Measurements from ENCODE around the gene HDAC7. TPM values are rescaled to one million over a fixed set of nuclear protein-coding genes. Genes with fewer than 3 reads are reported as not detected.
A peak's percentile ranks its signal among the peaks of the same experiment; 100 is the strongest.

Gene HDAC7
- total RNA-seq, 4 donors from 2014 or later: 90.4 to 186 (median 98.4) TPM

DNA sequence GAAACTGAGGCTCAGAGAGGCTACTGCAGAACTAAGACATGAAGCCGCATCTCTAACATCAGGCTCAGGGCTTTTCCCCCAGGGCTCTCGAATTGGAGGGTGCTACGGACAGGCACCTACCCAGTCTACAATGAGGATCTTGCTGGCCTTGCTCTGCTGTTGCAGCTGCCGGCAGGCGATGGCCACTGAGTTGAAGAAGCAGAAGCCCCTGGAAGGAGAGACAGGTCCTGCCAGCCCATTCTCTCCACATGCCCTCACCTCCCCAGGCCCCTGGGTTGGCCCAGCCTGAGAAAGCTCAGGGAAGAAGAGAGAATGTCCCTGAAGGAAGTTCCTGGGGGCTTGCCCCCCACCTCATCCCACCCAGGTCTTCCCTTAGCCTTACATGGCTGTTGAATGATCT is 30.6 kb downstream of the HDAC7 start:
- peaks cover 10 to 100% (median 48%) of the 10 kb centered on the region in 3 donors for H3K36me3 ChIP-seq
- no peaks in the 10 kb centered on the region for H3K27me3 ChIP-seq
- no peaks in the 10 kb centered on the region for H3K9me3 ChIP-seq
- H3K4me3 ChIP-seq: no peak overlapping the region
- no peak overlapping the region for H3K27ac ChIP-seq
- peaks cover 0 to 25% (median 8%) of the 10 kb centered on the region in 4 donors for H3K4me1 ChIP-seq
- WGBS, 2 donors: 87 to 93% methylated on average over 5 of the region's 5 CpGs
- TF ChIP-seq POLR2A (IDR thresholded peaks at IDR 0.05): no peak
- TF ChIP-seq, protein P1, sequence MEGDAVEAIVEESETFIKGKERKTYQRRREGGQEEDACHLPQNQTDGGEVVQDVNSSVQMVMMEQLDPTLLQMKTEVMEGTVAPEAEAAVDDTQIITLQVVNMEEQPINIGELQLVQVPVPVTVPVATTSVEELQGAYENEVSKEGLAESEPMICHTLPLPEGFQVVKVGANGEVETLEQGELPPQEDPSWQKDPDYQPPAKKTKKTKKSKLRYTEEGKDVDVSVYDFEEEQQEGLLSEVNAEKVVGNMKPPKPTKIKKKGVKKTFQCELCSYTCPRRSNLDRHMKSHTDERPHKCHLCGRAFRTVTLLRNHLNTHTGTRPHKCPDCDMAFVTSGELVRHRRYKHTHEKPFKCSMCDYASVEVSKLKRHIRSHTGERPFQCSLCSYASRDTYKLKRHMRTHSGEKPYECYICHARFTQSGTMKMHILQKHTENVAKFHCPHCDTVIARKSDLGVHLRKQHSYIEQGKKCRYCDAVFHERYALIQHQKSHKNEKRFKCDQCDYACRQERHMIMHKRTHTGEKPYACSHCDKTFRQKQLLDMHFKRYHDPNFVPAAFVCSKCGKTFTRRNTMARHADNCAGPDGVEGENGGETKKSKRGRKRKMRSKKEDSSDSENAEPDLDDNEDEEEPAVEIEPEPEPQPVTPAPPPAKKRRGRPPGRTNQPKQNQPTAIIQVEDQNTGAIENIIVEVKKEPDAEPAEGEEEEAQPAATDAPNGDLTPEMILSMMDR (IDR thresholded peaks at IDR 0.05): no peak
- no peak for TF ChIP-seq EP300 (IDR thresholded peaks at IDR 0.05)
- DNase-seq (ENCODE audit: low spot score in 2 of 2): no peak

DNA sequence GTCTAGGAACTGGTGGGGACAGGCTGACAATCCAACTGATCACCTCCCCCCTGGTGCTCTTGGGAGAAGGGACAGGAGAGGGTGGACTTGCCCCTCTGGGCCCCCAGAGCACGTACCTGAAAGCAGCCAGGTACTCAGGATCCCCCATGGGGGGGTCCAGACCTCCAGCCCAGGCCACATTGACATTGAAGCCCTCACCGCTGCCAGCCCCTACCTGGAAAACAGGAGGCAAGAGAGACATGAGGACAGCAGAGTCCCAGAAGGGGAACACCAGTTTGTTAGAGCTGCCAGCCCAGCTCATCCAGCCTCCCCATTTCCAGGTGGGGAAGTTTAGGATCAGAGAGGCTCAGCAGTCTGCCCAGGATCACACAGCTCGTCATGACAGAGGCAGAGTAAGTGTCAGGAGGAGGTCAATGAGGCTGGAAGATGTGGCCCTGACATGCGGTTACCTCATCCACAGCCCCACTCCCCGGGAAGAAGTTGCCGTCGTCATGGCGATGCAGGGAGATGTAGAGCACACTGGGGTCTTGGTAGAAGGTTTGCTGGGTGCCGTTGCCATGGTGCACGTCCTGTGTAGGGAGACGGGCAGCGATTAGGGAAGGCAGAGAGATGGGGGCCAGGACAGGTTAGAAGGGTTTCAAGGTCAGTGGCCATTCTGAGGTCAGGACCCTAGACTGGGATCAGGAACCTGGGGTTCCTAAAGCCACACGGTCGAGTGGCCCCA is 31.9 kb downstream of the HDAC7 start:
- no peak for DNase-seq (ENCODE audit: low spot score in 2 of 2)
- H3K4me1 ChIP-seq: peaks cover 0 to 38% (median 8%) of the 10 kb centered on the region in 4 donors
- peaks cover 7 to 100% (median 54%) of the 10 kb centered on the region in 3 donors for H3K36me3 ChIP-seq
- H3K27me3 ChIP-seq: no peaks in the 10 kb centered on the region
- no peaks in the 10 kb centered on the region for H3K9me3 ChIP-seq
- peak overlapping the region in 2 of 4 donors; percentile 13 to 77 for H3K27ac ChIP-seq
- WGBS, 2 donors: 75 to 76% methylated on average over 14 of the region's 14 CpGs
- H3K4me3 ChIP-seq: no peak overlapping the region
- TF ChIP-seq, protein P1 (IDR thresholded peaks at IDR 0.05): no peak
- TF ChIP-seq POLR2A (IDR thresholded peaks at IDR 0.05) (no peak), EP300 (IDR thresholded peaks at IDR 0.05) (no peak)

DNA sequence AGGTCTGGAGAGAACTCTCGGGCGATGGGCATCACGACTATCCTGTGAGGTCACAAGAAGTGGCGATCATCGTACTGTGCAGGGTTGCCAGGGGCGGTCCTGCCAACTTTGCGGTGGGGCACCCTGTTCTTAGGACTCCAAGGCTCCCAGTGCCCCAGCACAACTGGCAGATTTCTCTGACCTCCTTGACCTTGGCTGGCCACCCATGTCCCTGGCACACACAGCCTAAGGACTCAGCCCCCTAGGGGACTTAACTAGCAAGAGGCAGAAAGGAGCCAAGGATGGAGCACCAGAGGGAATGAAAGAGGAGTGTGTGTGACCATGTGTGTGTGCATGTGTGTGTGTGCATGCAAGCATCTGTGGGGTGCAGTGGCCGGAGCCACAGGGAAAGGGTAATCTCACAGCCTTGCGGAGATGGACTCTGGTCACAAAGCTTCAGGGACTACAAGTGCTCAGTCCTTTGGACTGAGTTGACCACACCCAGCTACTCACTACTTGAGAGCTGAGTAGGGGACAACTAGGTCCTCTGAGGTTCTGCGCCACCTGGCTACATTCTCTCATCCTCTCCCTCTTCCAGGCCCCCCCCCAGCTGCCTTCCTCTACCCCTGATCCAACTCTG is 32.9 kb downstream of the HDAC7 start:
- peaks cover 0 to 44% (median 8%) of the 10 kb centered on the region in 4 donors for H3K4me1 ChIP-seq
- H3K9me3 ChIP-seq: no peaks in the 10 kb centered on the region
- H3K36me3 ChIP-seq: peaks cover 7 to 100% (median 53%) of the 10 kb centered on the region in 3 donors
- no peaks in the 10 kb centered on the region for H3K27me3 ChIP-seq
- no peak overlapping the region for H3K4me3 ChIP-seq
- no peak for DNase-seq (ENCODE audit: low spot score in 2 of 2)
- WGBS, 2 donors: 81 to 90% methylated on average over 5 to 10 of the region's 10 CpGs
- TF ChIP-seq, protein P1 (IDR thresholded peaks at IDR 0.05): no peak
- peak overlapping the region; percentile 30 to 86 (median 66) for H3K27ac ChIP-seq

DNA sequence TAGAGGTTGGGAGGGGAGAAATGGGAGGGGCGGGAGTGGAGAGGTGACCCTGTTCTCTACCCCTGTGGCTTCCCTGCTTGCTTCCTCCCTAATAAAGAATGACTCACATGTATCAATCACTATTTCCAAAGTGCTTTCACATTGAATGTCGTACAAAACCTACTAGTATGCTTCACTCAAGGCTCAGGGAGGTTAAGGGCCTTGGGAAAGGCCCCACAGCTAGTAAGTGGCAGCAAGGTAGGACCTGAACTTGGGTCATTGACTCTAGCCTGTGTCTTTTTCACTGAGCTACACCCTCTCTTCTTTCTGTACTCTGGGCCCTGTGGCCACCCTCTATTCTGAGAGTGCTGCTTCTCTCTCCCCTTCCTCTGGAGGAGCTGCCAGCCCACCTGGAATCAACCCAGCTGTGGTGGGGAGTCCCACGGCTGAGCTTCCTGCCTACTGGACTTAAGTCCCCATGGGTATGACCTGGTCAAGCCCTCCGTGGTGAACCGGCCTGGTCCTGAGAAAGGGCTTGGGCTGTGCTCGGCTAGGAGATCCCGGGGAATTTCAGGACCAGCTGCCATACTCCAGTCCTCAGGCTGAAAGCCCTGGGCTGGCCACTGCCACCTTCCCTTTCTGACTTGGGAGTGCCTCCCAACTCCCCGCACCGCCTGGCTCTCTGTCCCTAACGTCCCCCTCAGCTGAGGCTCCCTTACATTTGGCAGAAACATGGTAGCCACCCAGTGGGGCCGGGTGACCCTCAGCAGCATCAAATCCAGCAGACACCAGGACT is 33.6 kb downstream of the HDAC7 start:
- peaks cover 0 to 44% (median 8%) of the 10 kb centered on the region in 4 donors for H3K4me1 ChIP-seq
- H3K36me3 ChIP-seq: peaks cover 4 to 98% (median 46%) of the 10 kb centered on the region in 3 donors
- no peak for TF ChIP-seq POLR2A (IDR thresholded peaks at IDR 0.05)
- TF ChIP-seq, protein P1 (IDR thresholded peaks at IDR 0.05): no peak
- TF ChIP-seq EP300 (IDR thresholded peaks at IDR 0.05): no peak
- no peaks in the 10 kb centered on the region for H3K27me3 ChIP-seq
- 69 to 74% methylated on average over 10 to 11 of the region's 11 CpGs for WGBS, 2 donors
- H3K9me3 ChIP-seq: no peaks in the 10 kb centered on the region
- peak overlapping the region; percentile 30 to 86 (median 66) for H3K27ac ChIP-seq
- DNase-seq (ENCODE audit: low spot score in 2 of 2): no peak
- no peak overlapping the region for H3K4me3 ChIP-seq

Data from tibial nerve (tissue), 4 donors.